Panc1 (cell line): ENCODE results near the gene C12orf75.

Experiments
- POLR2AphosphoS5 ChIP-seq: IDR thresholded peaks from 2 replicates; pipeline ENCODE4 v1.6.1; 2012; ENCODE audit warnings: mild to moderate bottlenecking, low read depth, low read length, moderate library complexity
- TCF7L2 ChIP-seq: IDR thresholded peaks from 2 replicates; pipeline ENCODE4 v1.6.1; 2011; ENCODE audit warnings: mild to moderate bottlenecking, low read depth, low read length, inconsistent platforms
- TF ChIP-seq, protein P1 (sequence below): fragments of 450-650 bp; IDR thresholded peaks from 2 replicates; pipeline ENCODE4 v1.5.1; 2017; ENCODE audit warnings: mild to moderate bottlenecking

DNA sequence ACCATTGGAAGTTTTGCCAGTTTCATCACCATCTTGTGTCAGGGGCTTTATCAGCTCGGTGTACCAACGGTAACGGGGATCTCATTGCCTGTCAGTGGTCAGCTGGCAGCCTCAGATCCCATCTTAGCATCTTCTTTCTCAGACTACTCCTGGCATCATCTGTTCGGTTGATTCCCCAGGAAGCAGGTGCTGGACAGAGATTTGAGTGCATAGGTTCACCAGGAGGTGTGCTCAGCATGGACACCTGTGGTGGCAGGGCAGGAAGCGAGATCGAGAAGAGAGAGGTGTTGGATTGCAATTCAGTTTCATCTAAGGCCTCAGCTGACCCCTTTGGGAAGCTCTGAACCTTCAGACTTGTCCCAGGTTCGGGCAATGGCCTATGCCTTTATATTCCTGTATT, 76.0 kb downstream of the C12orf75 start:
- no peak for TF ChIP-seq POLR2AphosphoS5
- TF ChIP-seq, protein P1, sequence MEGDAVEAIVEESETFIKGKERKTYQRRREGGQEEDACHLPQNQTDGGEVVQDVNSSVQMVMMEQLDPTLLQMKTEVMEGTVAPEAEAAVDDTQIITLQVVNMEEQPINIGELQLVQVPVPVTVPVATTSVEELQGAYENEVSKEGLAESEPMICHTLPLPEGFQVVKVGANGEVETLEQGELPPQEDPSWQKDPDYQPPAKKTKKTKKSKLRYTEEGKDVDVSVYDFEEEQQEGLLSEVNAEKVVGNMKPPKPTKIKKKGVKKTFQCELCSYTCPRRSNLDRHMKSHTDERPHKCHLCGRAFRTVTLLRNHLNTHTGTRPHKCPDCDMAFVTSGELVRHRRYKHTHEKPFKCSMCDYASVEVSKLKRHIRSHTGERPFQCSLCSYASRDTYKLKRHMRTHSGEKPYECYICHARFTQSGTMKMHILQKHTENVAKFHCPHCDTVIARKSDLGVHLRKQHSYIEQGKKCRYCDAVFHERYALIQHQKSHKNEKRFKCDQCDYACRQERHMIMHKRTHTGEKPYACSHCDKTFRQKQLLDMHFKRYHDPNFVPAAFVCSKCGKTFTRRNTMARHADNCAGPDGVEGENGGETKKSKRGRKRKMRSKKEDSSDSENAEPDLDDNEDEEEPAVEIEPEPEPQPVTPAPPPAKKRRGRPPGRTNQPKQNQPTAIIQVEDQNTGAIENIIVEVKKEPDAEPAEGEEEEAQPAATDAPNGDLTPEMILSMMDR: no peak
- TF ChIP-seq TCF7L2: no peak
